Osteocyte (in vitro differentiated cells): ENCODE results near the gene PPP1R36. TPM values are rescaled to one million over a fixed set of nuclear protein-coding genes. Genes with fewer than 3 reads are reported as not detected.
"Not testable (repeated sequence)": the region's sequence is repeated elsewhere in the genome, so short reads cannot be mapped to it uniquely, and the experiment has no call there.

Source experiments
- DNase-seq: peaks from one replicate; pipeline ENCODE4 v3.0.0; 2021; ENCODE audit warnings: mixed read lengths; ENCODE audit not compliant: unreplicated experiment; ENCODE audit errors: extremely low spot score
- H3K27ac Mint-ChIP-seq: one replicate; pipeline ENCODE4 v1.8.0; 2021; ENCODE audit warnings: mild to moderate bottlenecking, mixed read lengths; ENCODE audit not compliant: unreplicated experiment
- H3K27me3 Mint-ChIP-seq: one replicate; pipeline ENCODE4 v1.8.0; 2021; ENCODE audit warnings: mixed read lengths; ENCODE audit not compliant: unreplicated experiment
- H3K36me3 Mint-ChIP-seq: one replicate; pipeline ENCODE4 v1.8.0; 2021; ENCODE audit warnings: mixed read lengths; ENCODE audit not compliant: unreplicated experiment
- H3K4me1 Mint-ChIP-seq: one replicate; pipeline ENCODE4 v1.8.0; 2021; ENCODE audit warnings: mixed read lengths; ENCODE audit not compliant: unreplicated experiment
- H3K4me3 Mint-ChIP-seq: one replicate; pipeline ENCODE4 v1.8.0; 2021; ENCODE audit warnings: mild to moderate bottlenecking, moderate library complexity, mixed read lengths; ENCODE audit not compliant: unreplicated experiment
- H3K9me3 Mint-ChIP-seq: one replicate; pipeline ENCODE4 v1.8.0; 2021; ENCODE audit warnings: mixed read lengths; ENCODE audit not compliant: unreplicated experiment
- total RNA-seq: library from RNA; stranded (reverse); gene quantifications from 2 replicates; pipeline ENCODE4 v1.2.1, GENCODE V29; 2021
- TF ChIP-seq, protein P1 (sequence below): fragments of 200-600 bp; sonication (generic); IDR thresholded peaks from 2 replicates; pipeline ENCODE4 v1.5.0; 2021; ENCODE audit warnings: antibody characterized with exemption, mild to moderate bottlenecking, moderate library complexity

The PPP1R36 gene
- total RNA-seq, 1 donor from 2014 or later, result 1.3 TPM

DNA sequence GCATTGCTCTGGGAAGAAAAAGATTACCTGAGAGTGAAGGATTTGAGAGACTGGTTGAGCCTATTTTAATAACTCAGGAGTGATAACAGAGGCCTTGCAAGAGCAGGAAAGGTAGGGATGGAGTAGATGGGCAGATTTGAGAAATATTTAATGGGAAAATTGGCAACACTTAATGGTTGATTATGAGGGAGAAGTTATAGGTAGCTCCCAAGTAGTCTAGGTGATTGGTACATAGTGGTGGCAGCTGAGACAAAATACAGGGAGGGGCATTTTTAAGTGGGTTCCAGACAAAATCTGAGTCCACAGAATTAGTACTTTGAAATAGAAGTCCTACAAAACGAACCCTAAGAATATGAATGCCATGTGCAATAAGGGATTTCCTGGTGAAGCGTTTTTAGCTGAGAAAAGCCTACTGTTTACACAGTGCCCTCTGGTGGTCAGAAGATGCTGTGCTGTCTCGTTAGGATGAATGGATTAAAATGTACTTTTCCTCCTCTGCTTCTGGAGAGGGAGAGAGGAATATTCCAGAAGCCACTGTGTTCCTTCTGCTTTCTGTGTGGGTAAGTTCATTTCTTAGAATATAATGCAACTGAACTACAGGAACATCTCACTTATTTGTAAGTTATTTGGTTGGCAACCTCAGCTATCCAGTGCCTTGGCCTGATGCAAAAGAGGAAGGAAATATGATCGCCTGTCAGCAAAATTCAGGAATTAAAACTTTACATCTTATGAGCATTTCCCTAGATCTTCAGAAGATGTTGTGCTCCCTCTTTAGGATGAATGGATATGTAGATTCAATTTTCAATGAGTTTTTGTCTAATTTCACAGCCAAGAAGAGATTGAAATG, 38.7 kb upstream of the PPP1R36 start:
- H3K4me1 Mint-ChIP-seq, result peaks cover 75% of the 10 kb centered on the region
- TF ChIP-seq, protein P1, sequence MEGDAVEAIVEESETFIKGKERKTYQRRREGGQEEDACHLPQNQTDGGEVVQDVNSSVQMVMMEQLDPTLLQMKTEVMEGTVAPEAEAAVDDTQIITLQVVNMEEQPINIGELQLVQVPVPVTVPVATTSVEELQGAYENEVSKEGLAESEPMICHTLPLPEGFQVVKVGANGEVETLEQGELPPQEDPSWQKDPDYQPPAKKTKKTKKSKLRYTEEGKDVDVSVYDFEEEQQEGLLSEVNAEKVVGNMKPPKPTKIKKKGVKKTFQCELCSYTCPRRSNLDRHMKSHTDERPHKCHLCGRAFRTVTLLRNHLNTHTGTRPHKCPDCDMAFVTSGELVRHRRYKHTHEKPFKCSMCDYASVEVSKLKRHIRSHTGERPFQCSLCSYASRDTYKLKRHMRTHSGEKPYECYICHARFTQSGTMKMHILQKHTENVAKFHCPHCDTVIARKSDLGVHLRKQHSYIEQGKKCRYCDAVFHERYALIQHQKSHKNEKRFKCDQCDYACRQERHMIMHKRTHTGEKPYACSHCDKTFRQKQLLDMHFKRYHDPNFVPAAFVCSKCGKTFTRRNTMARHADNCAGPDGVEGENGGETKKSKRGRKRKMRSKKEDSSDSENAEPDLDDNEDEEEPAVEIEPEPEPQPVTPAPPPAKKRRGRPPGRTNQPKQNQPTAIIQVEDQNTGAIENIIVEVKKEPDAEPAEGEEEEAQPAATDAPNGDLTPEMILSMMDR, result peak; percentile 90
- no peak for DNase-seq
- H3K9me3 Mint-ChIP-seq, result no peaks in the 10 kb centered on the region
- no peak overlapping the region for H3K4me3 Mint-ChIP-seq
- H3K36me3 Mint-ChIP-seq, result peaks cover 2% of the 10 kb centered on the region
- H3K27ac Mint-ChIP-seq, result peak overlapping the region; percentile 66
- no peaks in the 10 kb centered on the region for H3K27me3 Mint-ChIP-seq

DNA sequence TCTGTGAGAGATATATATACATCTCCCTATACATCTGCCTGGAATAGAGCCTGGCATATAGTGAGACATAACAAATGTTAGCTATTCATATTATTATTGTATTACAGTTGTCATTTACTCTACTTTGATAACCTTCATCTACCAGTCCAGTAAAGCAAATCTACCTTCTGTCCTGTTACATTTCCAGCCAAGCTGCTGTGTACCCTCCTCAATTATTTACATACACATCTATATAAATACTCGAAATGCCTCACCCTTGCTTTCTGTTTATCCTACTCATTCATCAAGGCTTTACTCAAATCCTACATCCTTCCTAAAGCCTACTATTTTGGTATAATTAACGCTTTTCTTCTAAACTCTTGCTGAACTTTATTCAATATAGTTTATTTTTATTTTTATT, 36.5 kb upstream of the PPP1R36 start:
- TF ChIP-seq, protein P1, result no peak
- Mint-ChIP-seq H3K4me1 (peaks cover 61% of the 10 kb centered on the region), H3K27me3 (no peaks in the 10 kb centered on the region), H3K4me3 (no peak overlapping the region), H3K36me3 (peaks cover 2% of the 10 kb centered on the region), H3K9me3 (no peaks in the 10 kb centered on the region), H3K27ac (no peak overlapping the region)
- no peak for DNase-seq

DNA sequence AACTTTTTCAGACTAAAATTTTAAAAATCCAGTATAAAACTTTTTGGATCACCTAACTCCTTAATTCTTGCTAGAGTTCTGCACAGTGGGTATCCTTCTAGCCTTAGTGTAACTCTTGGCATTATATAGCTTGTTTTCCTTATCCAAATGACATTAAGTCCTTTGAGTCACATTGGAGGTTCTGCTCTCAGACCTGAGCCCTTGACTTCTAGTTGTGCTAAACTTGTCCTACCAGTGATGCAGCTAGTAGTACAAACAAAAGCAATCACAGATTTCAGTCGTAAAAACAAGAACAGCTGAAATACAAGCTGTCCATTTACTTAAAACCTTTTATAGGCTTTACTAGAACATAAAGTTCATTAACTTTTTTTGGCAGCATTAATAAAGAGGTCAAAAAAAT, 34.7 kb upstream of the PPP1R36 start:
- H3K4me3 Mint-ChIP-seq, result no peak overlapping the region
- H3K27ac Mint-ChIP-seq, result no peak overlapping the region
- peaks cover 46% of the 10 kb centered on the region for H3K4me1 Mint-ChIP-seq
- no peaks in the 10 kb centered on the region for H3K27me3 Mint-ChIP-seq
- no peaks in the 10 kb centered on the region for H3K36me3 Mint-ChIP-seq
- no peak for DNase-seq
- TF ChIP-seq, protein P1, result no peak
- no peaks in the 10 kb centered on the region for H3K9me3 Mint-ChIP-seq

DNA sequence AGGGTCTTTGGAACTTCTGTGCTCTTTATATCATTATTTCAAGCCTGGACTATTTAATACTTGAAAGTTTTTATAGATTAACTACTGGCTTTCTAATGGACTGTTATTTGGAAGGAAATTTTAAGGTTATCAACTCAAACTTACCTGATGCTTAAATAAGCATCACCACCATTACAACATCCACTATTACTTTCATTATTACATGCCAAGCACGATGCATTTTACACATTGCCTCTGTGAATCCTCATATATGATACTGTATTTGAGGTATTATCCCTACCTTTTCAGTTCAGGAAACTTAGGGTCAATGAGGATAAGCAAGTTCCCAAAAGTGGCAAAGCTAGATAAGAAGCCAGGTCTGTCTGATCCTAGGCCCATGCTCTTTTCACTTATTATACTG, 32.8 kb upstream of the PPP1R36 start:
- H3K27me3 Mint-ChIP-seq, result no peaks in the 10 kb centered on the region
- no peak overlapping the region for H3K27ac Mint-ChIP-seq
- H3K9me3 Mint-ChIP-seq, result no peaks in the 10 kb centered on the region
- TF ChIP-seq, protein P1, result no peak
- H3K36me3 Mint-ChIP-seq, result peaks cover 2% of the 10 kb centered on the region
- no peak for DNase-seq
- H3K4me3 Mint-ChIP-seq, result no peak overlapping the region
- peaks cover 38% of the 10 kb centered on the region for H3K4me1 Mint-ChIP-seq

DNA sequence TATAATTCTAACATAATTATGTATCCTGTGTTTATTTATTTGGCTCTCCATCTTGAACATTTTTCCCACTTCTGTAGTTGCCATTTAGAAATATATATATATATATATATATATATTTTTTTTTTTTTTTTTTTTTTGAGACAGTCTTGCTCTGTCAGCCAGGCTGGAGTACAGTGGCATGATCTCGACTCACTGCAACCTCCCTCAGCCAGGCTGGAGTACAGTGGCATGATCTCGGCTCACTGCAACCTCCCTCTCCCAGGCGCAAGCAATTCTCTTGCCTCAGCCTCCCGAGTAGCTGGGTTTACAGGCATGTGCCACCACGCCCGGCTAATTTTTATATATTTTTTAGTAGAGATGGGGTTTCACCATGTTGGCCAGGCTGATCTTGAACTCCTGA, 32.1 kb upstream of the PPP1R36 start:
- peaks cover 34% of the 10 kb centered on the region for H3K4me1 Mint-ChIP-seq
- not testable (repeated sequence) for H3K27me3 Mint-ChIP-seq, DNase-seq, H3K4me3 Mint-ChIP-seq, H3K9me3 Mint-ChIP-seq, H3K36me3 Mint-ChIP-seq, H3K27ac Mint-ChIP-seq
